SU-DHL-6 (cell line): ENCODE results near the gene ETV3L.

ENCODE experiments used
- H2AFZ ChIP-seq: fragments of 200-600 bp; sonication (generic); 2 replicates; pipeline ENCODE4 v1.6.1; 2014; ENCODE audit warnings: low read depth, mild to moderate bottlenecking, moderate library complexity, mixed read lengths, antibody characterized with exemption, low read length; ENCODE audit not compliant: severe bottlenecking
- H3F3A ChIP-seq: fragments of 200-600 bp; shearing (Covaris generic); 2 replicates; pipeline ENCODE4 v1.6.0; 2016; ENCODE audit warnings: antibody characterized with exemption, mild to moderate bottlenecking; ENCODE audit not compliant: insufficient read depth
- H3K27ac ChIP-seq: fragments of 200-600 bp; sonication (generic); 2 replicates; pipeline ENCODE4 v1.5.1; 2016; ENCODE audit warnings: low read depth, mild to moderate bottlenecking, low read length, moderate library complexity, mixed read lengths
- H3K27me3 ChIP-seq: fragments of 200-600 bp; sonication (generic), shearing (Covaris generic); 2 replicates; pipeline ENCODE4 v1.6.0; 2014; ENCODE audit warnings: mild to moderate bottlenecking, low read length
- H3K36me3 ChIP-seq: fragments of 200-600 bp; sonication (generic); 2 replicates; pipeline ENCODE4 v1.6.1; 2014; ENCODE audit warnings: mild to moderate bottlenecking, low read length, mixed read lengths
- H3K4me2 ChIP-seq: fragments of 300-600, 200-600 bp; shearing (Covaris generic), sonication (generic); 2 replicates; pipeline ENCODE4 v1.6.0; 2014; ENCODE audit warnings: low read length, low read depth, mild to moderate bottlenecking; ENCODE audit not compliant: poor library complexity, severe bottlenecking
- H3K4me3 ChIP-seq: fragments of 200-600 bp; sonication (generic); 2 replicates; pipeline ENCODE4 v1.5.1; 2014; ENCODE audit warnings: antibody characterized with exemption, low read length, mild to moderate bottlenecking, mixed read lengths; ENCODE audit not compliant: insufficient read depth, poor library complexity, severe bottlenecking
- H3K79me2 ChIP-seq: fragments of 200-600 bp; sonication (generic); 2 replicates; pipeline ENCODE4 v1.6.1; 2014; ENCODE audit warnings: mild to moderate bottlenecking, low read length, moderate library complexity; ENCODE audit not compliant: insufficient read depth
- H3K9ac ChIP-seq: fragments of 200-600 bp; sonication (generic); 2 replicates; pipeline ENCODE4 v1.7.0; 2014; ENCODE audit warnings: mild to moderate bottlenecking, low read length
- H3K9me2 ChIP-seq: fragments of 200-600 bp; sonication (generic); replicated peaks from 2 replicates; pipeline ENCODE4 v1.6.1; 2014; ENCODE audit warnings: low read length; ENCODE audit not compliant: insufficient read depth
- H3K9me3 ChIP-seq: fragments of 200-600 bp; sonication (generic); 2 replicates; pipeline ENCODE4 v1.6.1; 2014; ENCODE audit warnings: low read length, mixed read lengths; ENCODE audit not compliant: insufficient read depth
- H4K20me1 ChIP-seq: fragments of 200-600 bp; sonication (generic); 2 replicates; pipeline ENCODE4 v1.6.1; 2014; ENCODE audit warnings: low read depth, mild to moderate bottlenecking, antibody characterized with exemption, low read length, moderate library complexity, mixed read lengths
- CTCF ChIP-seq: fragments of 200-600 bp; sonication (generic); IDR thresholded peaks from one replicate; pipeline ENCODE4 v1.5.1; 2017; ENCODE audit warnings: antibody characterized with exemption, mild to moderate bottlenecking, low read length, moderate library complexity; ENCODE audit not compliant: insufficient read depth, poor library complexity, severe bottlenecking
- EZH2phosphoT487 ChIP-seq: fragments of 200-600 bp; sonication (generic), shearing (Covaris generic); conservative IDR thresholded peaks from 2 replicates; pipeline ENCODE4 v1.6.1; 2018; ENCODE audit warnings: mild to moderate bottlenecking, antibody characterized with exemption, low read length, moderate library complexity, mixed read lengths

Gene ETV3L

GRCh38 chr1:157097692-157098091 is 1.9 kb downstream of the ETV3L start:
- Histone ChIP-seq H3K4me2 (no peak overlapping the region), H4K20me1 (no peaks in the 10 kb centered on the region), H3K9me2 (no peaks in the 10 kb centered on the region), H3K9me3 (no peaks in the 10 kb centered on the region), H3K27me3 (no peaks in the 10 kb centered on the region), H3K79me2 (no peaks in the 10 kb centered on the region), H3K27ac (no peak overlapping the region), H3F3A (no peaks in the 10 kb centered on the region), H2AFZ (no peak overlapping the region), H3K36me3 (no peaks in the 10 kb centered on the region), H3K9ac (no peak overlapping the region), H3K4me3 (no peak overlapping the region)
- TF ChIP-seq EZH2phosphoT487, result no peak
- TF ChIP-seq CTCF, result no peak

GRCh38 chr1:157096881-157097280 is 2.7 kb downstream of the ETV3L start:
- Histone ChIP-seq H3K27ac (no peak overlapping the region), H3K9ac (no peak overlapping the region), H4K20me1 (no peaks in the 10 kb centered on the region), H3K4me3 (no peak overlapping the region), H3K27me3 (no peaks in the 10 kb centered on the region), H2AFZ (no peak overlapping the region), H3F3A (no peaks in the 10 kb centered on the region), H3K4me2 (no peak overlapping the region), H3K36me3 (no peaks in the 10 kb centered on the region), H3K9me2 (no peaks in the 10 kb centered on the region), H3K79me2 (no peaks in the 10 kb centered on the region), H3K9me3 (no peaks in the 10 kb centered on the region)
- TF ChIP-seq EZH2phosphoT487 (no peak), CTCF (no peak)

GRCh38 chr1:157095551-157095950 is 4.1 kb downstream of the ETV3L start:
- Histone ChIP-seq H3F3A (no peaks in the 10 kb centered on the region), H2AFZ (no peak overlapping the region), H3K79me2 (no peaks in the 10 kb centered on the region), H3K4me2 (no peak overlapping the region), H3K27ac (no peak overlapping the region), H3K9me3 (no peaks in the 10 kb centered on the region), H3K27me3 (no peaks in the 10 kb centered on the region), H3K4me3 (no peak overlapping the region), H3K36me3 (no peaks in the 10 kb centered on the region), H3K9ac (no peak overlapping the region), H4K20me1 (no peaks in the 10 kb centered on the region), H3K9me2 (no peaks in the 10 kb centered on the region)
- TF ChIP-seq EZH2phosphoT487 (no peak), CTCF (no peak)

GRCh38 chr1:157095091-157095490 is 4.5 kb downstream of the ETV3L start:
- Histone ChIP-seq H3K27me3 (no peaks in the 10 kb centered on the region), H3F3A (no peaks in the 10 kb centered on the region), H3K9ac (no peak overlapping the region), H4K20me1 (no peaks in the 10 kb centered on the region), H3K27ac (no peak overlapping the region), H3K36me3 (no peaks in the 10 kb centered on the region), H2AFZ (no peak overlapping the region), H3K4me2 (no peak overlapping the region), H3K4me3 (no peak overlapping the region), H3K9me3 (no peaks in the 10 kb centered on the region), H3K9me2 (no peaks in the 10 kb centered on the region), H3K79me2 (no peaks in the 10 kb centered on the region)
- TF ChIP-seq CTCF, result no peak
- no peak for TF ChIP-seq EZH2phosphoT487
